ES-I3 (cell line): ENCODE data around the gene DCLRE1A.

Experiments
- H3K36me3 ChIP-seq: 2 replicates; pipeline ENCODE4 v1.6.1; 2013; ENCODE audit warnings: mild to moderate bottlenecking, low read length, control low read depth, moderate library complexity; ENCODE audit not compliant: insufficient read depth
- H3K4me1 ChIP-seq: 2 replicates; pipeline ENCODE4 v1.6.1; 2013; ENCODE audit warnings: mild to moderate bottlenecking, control low read depth, low read length; ENCODE audit not compliant: insufficient read depth
- H3K9ac ChIP-seq: 2 replicates; pipeline ENCODE4 v1.6.1; 2013; ENCODE audit warnings: low read depth, mild to moderate bottlenecking, low read length, moderate library complexity
- H3K9me3 ChIP-seq: 2 replicates; pipeline ENCODE4 v1.6.1; 2013; ENCODE audit warnings: mild to moderate bottlenecking, low read length, moderate library complexity; ENCODE audit not compliant: control insufficient read depth, insufficient read depth

DCLRE1A gene

GRCh38 chr10:113854013-113854760 is at the start of gene DCLRE1A, which contains the start of gene NHLRC2:
TSS of gene DCLRE1A (minus strand) at chr10:113854082. CDS start at chr10:113853182, 900 bp downstream.
TSS of gene NHLRC2 (plus strand) at chr10:113854661. CDS start at chr10:113854873, 212 bp downstream.
- no peaks in the 10 kb centered on the region for H3K36me3 ChIP-seq
- H3K9me3 ChIP-seq, result no peaks in the 10 kb centered on the region
- H3K9ac ChIP-seq, result peak within 1 kb of the TSS; percentile 100
- no peaks in the 10 kb centered on the region for H3K4me1 ChIP-seq

DNA sequence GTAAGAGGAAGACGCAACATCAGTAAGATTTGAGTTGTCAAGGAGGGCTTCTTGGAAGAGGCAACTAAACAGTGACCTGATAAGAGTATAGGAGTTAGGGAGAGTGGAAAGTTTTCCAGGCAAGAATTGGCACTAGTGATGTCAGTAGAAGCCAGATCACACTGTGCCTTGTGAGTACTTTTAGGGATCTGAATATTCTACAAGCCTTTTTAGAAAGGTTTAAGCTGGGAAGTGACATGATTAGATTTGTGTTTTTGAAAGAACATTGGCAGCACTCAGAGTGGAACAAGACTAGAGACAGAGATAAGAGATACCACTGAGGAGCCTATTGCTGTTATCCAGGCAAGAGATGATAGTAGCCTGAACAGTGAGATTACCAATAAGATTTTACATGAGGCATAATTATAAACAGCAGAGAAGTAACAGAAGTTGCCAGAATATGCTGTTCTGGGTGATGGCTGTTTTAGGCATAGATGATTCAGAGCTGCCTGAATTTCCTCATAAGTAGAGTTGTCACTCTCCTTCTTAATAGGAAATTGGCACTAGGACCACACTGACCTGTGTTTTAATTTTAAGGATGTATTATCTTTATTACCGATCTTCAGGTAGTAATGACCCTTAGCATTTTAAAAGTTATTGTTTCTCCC is 46.2 kb upstream of the DCLRE1A start:
- Histone ChIP-seq H3K36me3 (no peaks in the 10 kb centered on the region), H3K9me3 (no peaks in the 10 kb centered on the region), H3K4me1 (no peaks in the 10 kb centered on the region), H3K9ac (no peak overlapping the region)

DNA sequence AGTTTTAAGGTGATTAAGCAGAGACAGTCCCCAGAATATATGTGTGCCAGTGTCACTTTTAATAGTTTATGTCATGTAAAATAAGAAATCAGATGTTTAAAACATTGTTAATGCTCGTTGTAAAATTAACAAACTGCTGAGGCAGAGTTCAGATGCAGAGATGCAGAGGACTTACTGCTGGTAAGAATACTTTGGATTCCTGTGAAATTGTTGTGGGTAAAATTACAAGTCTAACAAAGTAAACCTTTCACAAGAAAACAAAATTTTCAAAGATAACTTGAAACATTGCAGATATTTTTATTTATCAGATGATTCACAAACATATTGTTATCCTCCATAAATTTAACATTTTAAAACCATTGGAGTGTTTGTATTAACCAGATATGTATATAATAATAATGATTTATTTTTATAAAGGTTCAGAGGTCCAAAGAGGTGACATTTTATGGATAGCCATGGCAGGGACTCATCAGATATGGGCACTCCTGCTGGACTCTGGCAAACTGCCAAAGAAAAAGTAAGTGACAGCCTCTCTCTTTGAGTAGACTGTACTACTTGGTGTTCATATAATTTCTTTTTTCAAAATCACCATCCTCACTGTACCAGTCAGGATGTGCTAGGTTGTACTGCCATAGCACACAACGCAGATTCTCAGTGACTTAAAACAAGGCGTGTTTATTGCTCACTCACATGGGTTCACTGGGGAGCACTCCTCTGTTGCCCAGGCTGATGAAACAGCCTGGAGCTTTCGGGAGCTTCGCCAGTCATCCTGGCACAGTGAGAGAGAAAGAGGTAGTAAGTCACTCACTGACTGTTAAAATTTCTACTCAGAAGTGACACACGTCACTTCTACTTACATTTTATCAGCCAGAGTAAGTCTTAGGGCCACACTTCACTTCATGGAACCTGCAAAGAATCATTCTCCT is 44.1 kb upstream of the DCLRE1A start:
- Histone ChIP-seq H3K4me1 (no peaks in the 10 kb centered on the region), H3K36me3 (no peaks in the 10 kb centered on the region), H3K9ac (no peak overlapping the region), H3K9me3 (no peaks in the 10 kb centered on the region)

DNA sequence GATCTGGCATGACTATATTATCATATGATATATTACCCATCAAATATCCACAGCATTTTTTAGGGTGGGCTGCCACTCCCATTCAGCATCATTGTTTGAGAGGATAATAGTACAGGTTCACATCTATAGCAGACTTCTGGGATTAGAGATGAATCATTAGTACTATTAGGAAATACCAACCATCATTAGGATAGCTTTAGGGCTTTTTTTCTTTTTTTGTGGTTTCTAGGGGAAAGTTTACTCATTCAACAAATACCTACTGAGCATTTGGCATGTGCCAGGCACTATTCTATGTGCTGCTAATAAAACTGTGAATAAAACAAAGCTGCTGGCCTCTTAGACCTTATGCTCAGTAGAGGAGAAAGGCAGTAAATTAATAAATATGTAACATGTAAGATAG is 41.1 kb upstream of the DCLRE1A start:
- Histone ChIP-seq H3K4me1 (no peaks in the 10 kb centered on the region), H3K36me3 (no peaks in the 10 kb centered on the region), H3K9me3 (no peaks in the 10 kb centered on the region), H3K9ac (no peak overlapping the region)

DNA sequence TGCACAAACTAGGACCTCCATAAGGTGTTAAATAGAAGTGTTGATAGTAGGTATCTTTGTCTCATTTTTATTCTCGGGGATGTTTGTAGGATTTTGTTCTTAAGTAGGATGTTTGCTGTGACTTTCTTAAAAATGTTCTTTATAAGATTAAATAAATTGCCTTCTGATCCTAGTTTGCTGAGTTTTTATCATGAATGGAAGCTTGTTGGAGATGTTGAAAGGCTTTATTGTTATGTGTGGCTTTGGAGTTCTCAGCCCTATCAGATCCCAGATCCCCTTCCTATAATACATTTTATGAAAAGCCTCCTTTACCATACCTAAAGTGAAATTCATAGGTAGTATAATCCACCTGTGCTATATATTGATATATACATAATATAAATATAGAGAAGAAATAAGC is 40.7 kb upstream of the DCLRE1A start:
- no peaks in the 10 kb centered on the region for H3K36me3 ChIP-seq
- H3K9me3 ChIP-seq, result no peaks in the 10 kb centered on the region
- no peaks in the 10 kb centered on the region for H3K4me1 ChIP-seq
- H3K9ac ChIP-seq, result no peak overlapping the region

GRCh38 chr10:113893570-113893969 is 39.7 kb upstream of the DCLRE1A start:
- no peaks in the 10 kb centered on the region for H3K4me1 ChIP-seq
- no peaks in the 10 kb centered on the region for H3K9me3 ChIP-seq
- no peaks in the 10 kb centered on the region for H3K36me3 ChIP-seq
- no peak overlapping the region for H3K9ac ChIP-seq

GRCh38 chr10:113891476-113891875 is 37.6 kb upstream of the DCLRE1A start:
- H3K9me3 ChIP-seq, result no peaks in the 10 kb centered on the region
- no peaks in the 10 kb centered on the region for H3K4me1 ChIP-seq
- H3K9ac ChIP-seq, result no peak overlapping the region
- H3K36me3 ChIP-seq, result no peaks in the 10 kb centered on the region

DNA sequence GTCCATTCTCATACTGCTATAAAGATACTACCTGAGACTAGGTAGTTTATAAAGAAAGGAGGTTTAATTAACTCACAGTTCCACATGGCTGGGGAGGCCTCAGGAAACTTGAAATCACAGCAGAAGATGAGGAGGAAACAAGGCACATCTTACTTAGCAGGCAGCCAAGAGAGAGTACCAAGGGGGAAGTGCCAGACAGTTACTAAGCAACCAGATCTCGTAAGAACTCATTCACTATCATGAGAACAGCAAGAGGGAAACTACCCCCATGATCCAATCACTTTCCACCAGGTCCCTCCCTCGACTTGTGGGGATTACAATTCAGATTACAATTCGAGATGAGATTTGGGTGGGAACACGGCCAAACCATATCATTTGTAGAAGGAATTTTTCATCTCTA is 36.9 kb upstream of the DCLRE1A start:
- Histone ChIP-seq H3K9me3 (no peaks in the 10 kb centered on the region), H3K36me3 (no peaks in the 10 kb centered on the region), H3K9ac (no peak overlapping the region), H3K4me1 (no peaks in the 10 kb centered on the region)

- Histone ChIP-seq H3K4me1 (no peaks in the 10 kb centered on the region), H3K9ac (no peak overlapping the region), H3K9me3 (no peaks in the 10 kb centered on the region), H3K36me3 (no peaks in the 10 kb centered on the region)
Measured at GRCh38 chr10:113889911-113890310, 36.0 kb upstream of the DCLRE1A start.

DNA sequence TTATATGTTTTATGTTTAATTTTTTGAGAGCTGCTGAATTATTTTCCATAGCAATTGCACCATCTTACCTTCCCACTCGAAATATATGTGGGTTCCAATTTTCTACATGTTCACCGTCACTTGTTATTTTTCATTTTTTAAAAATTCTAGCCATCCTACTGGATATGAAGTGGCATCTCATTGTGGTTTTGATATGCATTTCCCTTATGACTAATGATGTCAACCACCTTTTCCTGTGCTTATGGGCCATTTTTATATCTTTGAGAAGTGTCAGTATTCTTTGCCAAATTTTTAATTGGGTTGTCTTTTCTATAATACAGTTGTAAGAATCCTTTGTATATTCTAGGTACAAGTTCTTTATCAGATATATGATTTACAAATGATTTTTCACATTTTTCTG is 28.4 kb upstream of the DCLRE1A start:
- H3K4me1 ChIP-seq, result no peaks in the 10 kb centered on the region
- no peaks in the 10 kb centered on the region for H3K36me3 ChIP-seq
- no peaks in the 10 kb centered on the region for H3K9me3 ChIP-seq
- H3K9ac ChIP-seq, result no peak overlapping the region

- H3K36me3 ChIP-seq, result no peaks in the 10 kb centered on the region
- no peaks in the 10 kb centered on the region for H3K9me3 ChIP-seq
- no peak overlapping the region for H3K9ac ChIP-seq
- H3K4me1 ChIP-seq, result no peaks in the 10 kb centered on the region
Measured at GRCh38 chr10:113880236-113880635, 26.4 kb upstream of the DCLRE1A start.

GRCh38 chr10:113879691-113880090 is 25.8 kb upstream of the DCLRE1A start:
- no peaks in the 10 kb centered on the region for H3K36me3 ChIP-seq
- no peak overlapping the region for H3K9ac ChIP-seq
- H3K4me1 ChIP-seq, result no peaks in the 10 kb centered on the region
- H3K9me3 ChIP-seq, result no peaks in the 10 kb centered on the region

DNA sequence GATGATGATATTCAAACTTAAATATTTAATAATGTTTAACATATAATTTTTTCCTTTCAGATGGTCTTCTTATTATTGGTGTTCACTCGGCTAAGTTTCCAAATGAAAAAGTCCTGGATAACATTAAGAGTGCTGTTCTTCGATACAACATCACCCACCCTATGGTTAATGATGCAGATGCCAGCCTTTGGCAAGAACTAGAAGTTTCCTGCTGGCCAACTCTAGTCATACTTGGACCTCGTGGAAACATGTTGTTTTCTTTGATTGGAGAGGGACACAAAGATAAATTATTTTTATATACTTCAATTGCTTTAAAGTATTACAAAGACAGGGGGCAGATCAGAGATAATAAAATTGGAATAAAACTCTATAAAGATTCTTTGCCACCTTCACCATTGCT is 22.6 kb upstream of the DCLRE1A start:
- Histone ChIP-seq H3K36me3 (no peaks in the 10 kb centered on the region; the same call in 1 of the 2 replicates), H3K4me1 (no peaks in the 10 kb centered on the region), H3K9ac (no peak overlapping the region), H3K9me3 (no peaks in the 10 kb centered on the region; the same call in 1 of the 2 replicates)

DNA sequence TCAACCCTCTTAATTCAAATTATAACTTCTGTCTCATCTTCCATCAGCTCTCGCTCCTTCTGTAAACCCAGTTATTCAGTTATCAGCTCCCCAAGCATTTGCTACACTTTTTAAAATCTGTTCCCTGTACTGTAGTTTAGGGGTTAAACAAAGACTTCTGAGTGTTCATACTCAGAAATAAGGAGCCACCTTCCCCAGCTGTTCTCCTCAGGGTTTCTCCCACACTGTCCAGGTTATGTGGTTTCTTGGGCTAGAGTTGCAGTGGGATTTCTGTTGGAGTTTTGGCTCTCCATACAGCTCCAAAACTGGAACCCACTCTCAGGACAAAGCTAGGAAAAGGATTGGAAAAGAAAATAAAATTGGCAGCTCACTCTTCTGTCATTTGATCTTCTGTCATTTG is 21.3 kb upstream of the DCLRE1A start:
- no peaks in the 10 kb centered on the region; the same call in 1 of the 2 replicates for H3K36me3 ChIP-seq
- no peak overlapping the region for H3K9ac ChIP-seq
- no peaks in the 10 kb centered on the region for H3K4me1 ChIP-seq
- H3K9me3 ChIP-seq, result no peaks in the 10 kb centered on the region; the same call in 1 of the 2 replicates
